ENCODE measurements around the gene ZNF678. TPM values are rescaled to one million over a fixed set of nuclear protein-coding genes. Genes with fewer than 3 reads are reported as not detected.

The ZNF678 gene
- total RNA-seq, 1 donor from 2014 or later, result 17.5 TPM

DNA sequence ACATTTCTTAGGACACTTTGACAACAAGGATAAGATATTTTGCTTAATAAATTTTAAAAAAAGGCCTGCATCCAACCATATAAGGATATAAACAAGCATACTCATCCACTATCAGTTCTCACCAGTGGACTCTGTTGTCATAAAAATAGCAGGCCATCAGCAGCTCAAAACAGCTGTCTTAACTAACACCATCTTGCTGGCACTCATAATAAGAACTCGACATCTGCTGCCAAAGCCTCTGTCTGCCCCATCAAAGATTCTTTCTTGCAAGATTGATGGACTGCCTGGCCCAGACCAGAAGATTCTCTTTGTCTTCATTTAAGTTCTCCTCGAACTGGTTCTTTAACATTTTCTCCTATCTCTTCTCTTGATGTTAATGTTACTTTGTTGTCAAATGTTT is 161.7 kb downstream of the ZNF678 start:
- TF ChIP-seq, protein P1, sequence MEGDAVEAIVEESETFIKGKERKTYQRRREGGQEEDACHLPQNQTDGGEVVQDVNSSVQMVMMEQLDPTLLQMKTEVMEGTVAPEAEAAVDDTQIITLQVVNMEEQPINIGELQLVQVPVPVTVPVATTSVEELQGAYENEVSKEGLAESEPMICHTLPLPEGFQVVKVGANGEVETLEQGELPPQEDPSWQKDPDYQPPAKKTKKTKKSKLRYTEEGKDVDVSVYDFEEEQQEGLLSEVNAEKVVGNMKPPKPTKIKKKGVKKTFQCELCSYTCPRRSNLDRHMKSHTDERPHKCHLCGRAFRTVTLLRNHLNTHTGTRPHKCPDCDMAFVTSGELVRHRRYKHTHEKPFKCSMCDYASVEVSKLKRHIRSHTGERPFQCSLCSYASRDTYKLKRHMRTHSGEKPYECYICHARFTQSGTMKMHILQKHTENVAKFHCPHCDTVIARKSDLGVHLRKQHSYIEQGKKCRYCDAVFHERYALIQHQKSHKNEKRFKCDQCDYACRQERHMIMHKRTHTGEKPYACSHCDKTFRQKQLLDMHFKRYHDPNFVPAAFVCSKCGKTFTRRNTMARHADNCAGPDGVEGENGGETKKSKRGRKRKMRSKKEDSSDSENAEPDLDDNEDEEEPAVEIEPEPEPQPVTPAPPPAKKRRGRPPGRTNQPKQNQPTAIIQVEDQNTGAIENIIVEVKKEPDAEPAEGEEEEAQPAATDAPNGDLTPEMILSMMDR (IDR thresholded peaks at IDR 0.05; ENCODE audit: partially characterized antibody, unreplicated experiment), result no peak
- peaks cover 16% of the 10 kb centered on the region for H3K9me3 Mint-ChIP-seq (ENCODE audit: unreplicated experiment)
- DNase-seq, result no peak
- H3K27ac Mint-ChIP-seq (ENCODE audit: unreplicated experiment), result no peak overlapping the region
- H3K36me3 Mint-ChIP-seq (ENCODE audit: unreplicated experiment), result peaks cover 6% of the 10 kb centered on the region
- peaks cover 12% of the 10 kb centered on the region for H3K27me3 Mint-ChIP-seq (ENCODE audit: unreplicated experiment)
- no peak overlapping the region for H3K4me3 Mint-ChIP-seq (ENCODE audit: unreplicated experiment)
- peaks cover 4% of the 10 kb centered on the region for H3K4me1 Mint-ChIP-seq (ENCODE audit: low read depth, unreplicated experiment)

DNA sequence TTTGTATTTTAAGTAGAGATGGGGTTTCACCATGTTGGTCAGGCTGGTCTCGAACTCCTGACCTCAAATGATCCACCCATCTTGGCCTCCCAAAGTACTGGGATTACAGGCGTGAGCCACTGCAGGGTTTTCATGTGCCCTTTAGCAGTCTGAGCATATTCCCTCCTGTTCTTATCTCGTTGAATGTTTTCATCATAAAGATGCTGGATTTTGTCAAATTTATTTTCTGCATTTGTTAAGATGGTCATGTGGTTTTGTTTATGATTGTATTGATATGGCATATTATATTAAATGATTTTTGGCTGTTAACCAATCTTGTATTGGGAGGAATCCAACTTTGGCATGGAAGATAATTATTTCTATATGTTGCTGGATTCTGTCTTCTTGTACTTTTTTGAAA is 163.0 kb downstream of the ZNF678 start:
- Mint-ChIP-seq H3K27me3 (ENCODE audit: unreplicated experiment) (peaks cover 11% of the 10 kb centered on the region), H3K4me1 (ENCODE audit: low read depth, unreplicated experiment) (peaks cover 7% of the 10 kb centered on the region), H3K36me3 (ENCODE audit: unreplicated experiment) (peaks cover 5% of the 10 kb centered on the region), H3K27ac (ENCODE audit: unreplicated experiment) (no peak overlapping the region), H3K4me3 (ENCODE audit: unreplicated experiment) (no peak overlapping the region), H3K9me3 (ENCODE audit: unreplicated experiment) (peaks cover 6% of the 10 kb centered on the region)
- DNase-seq, result no peak
- TF ChIP-seq, protein P1 (IDR thresholded peaks at IDR 0.05; ENCODE audit: partially characterized antibody, unreplicated experiment), result no peak

Other genes with a start within 250 kb of the ZNF678 start
- 66.0 TPM for gene CDC42BPA, start 245.1 kb upstream of the ZNF678 start, total RNA-seq (ENCODE audit: unreplicated experiment)
- 26.6 TPM for gene JMJD4, start 171.7 kb downstream of the ZNF678 start, total RNA-seq (ENCODE audit: unreplicated experiment)
- gene SNAP47, start 171.9 kb downstream of the ZNF678 start, total RNA-seq (ENCODE audit: unreplicated experiment), result 34.0 TPM